Activated CD4-positive, alpha-beta T cell treated with anti-CD3 and anti-CD28 coated beads for 24 hours (primary cell): ENCODE data around the gene GTF2F1.
"Not testable (repeated sequence)": the region's sequence is repeated elsewhere in the genome, so short reads cannot be mapped to it uniquely, and the experiment has no call there.

Experiments
- DNase-seq, 2 donors: peaks; one replicate each; pipeline ENCODE4 v3.0.0-alpha.2; 2020; ENCODE audit warnings: low read depth in 2 of 2

The GTF2F1 gene

GRCh38 chr19:6417713-6418561 lies 25.0 kb upstream of the GTF2F1 start:
- no peak for DNase-seq

GRCh38 chr19:6416658-6417405 lies 23.9 kb upstream of the GTF2F1 start:
- no peak for DNase-seq

GRCh38 chr19:6415591-6416190 lies 22.7 kb upstream of the GTF2F1 start:
- no peak for DNase-seq

- no peak for DNase-seq
Observed at GRCh38 chr19:6414793-6415590, 22.0 kb upstream of the GTF2F1 start.

- DNase-seq: no peak
Observed at GRCh38 chr19:6413721-6414643, 21.0 kb upstream of the GTF2F1 start.

- DNase-seq: no peak
Observed at GRCh38 chr19:6413291-6413690, 20.3 kb upstream of the GTF2F1 start.

GRCh38 chr19:6412447-6413091 lies 19.6 kb upstream of the GTF2F1 start:
- DNase-seq: peak; percentile 29 to 41

- no peak for DNase-seq
Observed at GRCh38 chr19:6412061-6412446, 19.1 kb upstream of the GTF2F1 start.

GRCh38 chr19:6409346-6409745 lies 16.4 kb upstream of the GTF2F1 start:
- DNase-seq: no peak

GRCh38 chr19:6406401-6406800 lies 13.4 kb upstream of the GTF2F1 start:
- no peak for DNase-seq

GRCh38 chr19:6402837-6403608 lies 10.1 kb upstream of the GTF2F1 start:
- no peak for DNase-seq

- DNase-seq: no peak
Observed at GRCh38 chr19:6402058-6402457, 9.1 kb upstream of the GTF2F1 start.

GRCh38 chr19:6400062-6400944 lies 7.3 kb upstream of the GTF2F1 start:
- not testable (repeated sequence) for DNase-seq

GRCh38 chr19:6396305-6396704 lies 3.3 kb upstream of the GTF2F1 start:
- no peak for DNase-seq

- DNase-seq: no peak
Observed at GRCh38 chr19:6394831-6395230, 1.9 kb upstream of the GTF2F1 start.

GRCh38 chr19:6393983-6394412 lies 1.0 kb upstream of the GTF2F1 start:
- DNase-seq: peak in 1 of 2 donors; percentile 70

- DNase-seq: no peak
Observed at GRCh38 chr19:6392221-6393073, 517 bp downstream of the GTF2F1 start.
